PFSK-1 (cell line): Measurements from ENCODE around the gene PALS1.

ENCODE experiments used
- POLR2AphosphoS5 ChIP-seq: IDR thresholded peaks from 2 replicates; pipeline ENCODE4 v1.6.1; 2012; ENCODE audit warnings: low read depth, mild to moderate bottlenecking, control low read depth, low read length, moderate library complexity
- SIN3A ChIP-seq: IDR thresholded peaks from 2 replicates; pipeline ENCODE4 v1.6.1; 2012; ENCODE audit warnings: mild to moderate bottlenecking, low read length, moderate library complexity, borderline replicate concordance; ENCODE audit not compliant: insufficient read depth

DNA sequence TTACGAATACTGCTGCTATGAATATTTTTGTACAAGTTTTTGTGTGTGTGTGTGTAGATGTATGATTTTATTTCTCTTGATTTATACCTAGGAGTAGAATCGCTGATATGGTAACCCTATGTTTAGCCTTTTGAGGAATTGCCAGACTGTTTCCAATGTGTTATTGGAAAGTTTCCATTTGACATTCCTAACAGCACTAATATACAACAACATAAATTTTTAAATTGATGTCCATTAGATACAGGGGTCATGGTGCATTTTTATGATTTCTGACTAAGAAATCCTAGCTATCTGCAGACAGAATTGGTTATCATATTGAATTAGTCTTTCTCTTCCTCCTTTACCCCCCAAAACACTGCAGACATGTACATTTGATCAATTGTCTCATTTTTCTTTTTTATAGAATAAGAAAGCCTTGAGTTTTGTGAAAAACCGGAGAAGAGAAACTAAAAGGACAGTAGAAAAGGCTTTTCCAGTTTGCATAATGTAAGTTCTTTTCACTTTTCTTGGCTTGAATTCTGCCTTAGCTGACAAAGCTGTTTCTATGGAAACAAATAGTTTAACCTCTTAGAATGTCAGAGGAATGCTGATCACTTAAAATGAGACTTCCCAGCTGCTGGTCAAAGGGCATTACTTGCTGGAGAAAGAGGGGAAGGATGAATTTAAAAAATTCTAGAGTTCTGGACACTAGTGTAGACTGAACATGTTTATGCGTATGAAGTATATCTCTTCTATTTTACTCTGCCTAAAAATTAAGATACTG is 28.2 kb downstream of the PALS1 start:
- TF ChIP-seq POLR2AphosphoS5, result no peak
- TF ChIP-seq SIN3A, result no peak
